Measurements from ENCODE around the gene FRMD5. TPM values are rescaled to one million over a fixed set of nuclear protein-coding genes. Genes with fewer than 3 reads are reported as not detected.
A peak's percentile ranks its signal among the peaks of the same experiment; 100 is the strongest.

The FRMD5 gene
- polyA plus RNA-seq, 1 donor from 2014 or later, result 0.30 TPM

GRCh38 chr15:44093836-44094235 lies 101.2 kb downstream of the FRMD5 start:
- no peak overlapping the region for H3K27ac Mint-ChIP-seq
- no peak overlapping the region for H3K4me3 Mint-ChIP-seq
- H3K27me3 Mint-ChIP-seq, result peaks cover 9% of the 10 kb centered on the region
- no peaks in the 10 kb centered on the region for H3K9me3 Mint-ChIP-seq
- peaks cover 0 to 2% (median 0%) of the 10 kb centered on the region in 3 donors for H3K4me1 Mint-ChIP-seq
- H3K36me3 Mint-ChIP-seq, result no peaks in the 10 kb centered on the region

GRCh38 chr15:44092221-44092620 lies 102.8 kb downstream of the FRMD5 start:
- no peak overlapping the region for H3K4me3 Mint-ChIP-seq
- H3K27ac Mint-ChIP-seq, result no peak overlapping the region
- no peaks in the 10 kb centered on the region for H3K9me3 Mint-ChIP-seq
- H3K27me3 Mint-ChIP-seq, result peaks cover 9% of the 10 kb centered on the region
- H3K36me3 Mint-ChIP-seq, result no peaks in the 10 kb centered on the region
- H3K4me1 Mint-ChIP-seq, result peaks cover 0 to 2% (median 0%) of the 10 kb centered on the region in 3 donors

- H3K36me3 Mint-ChIP-seq, result no peaks in the 10 kb centered on the region
- no peaks in the 10 kb centered on the region for H3K9me3 Mint-ChIP-seq
These were observed 107.2 kb downstream of the FRMD5 start for GRCh38 chr15:44087578-44088465.

GRCh38 chr15:44084770-44085169 lies 110.3 kb downstream of the FRMD5 start:
- Mint-ChIP-seq H3K4me1 (peaks cover 10 to 28% (median 16%) of the 10 kb centered on the region in 3 donors), H3K36me3 (no peaks in the 10 kb centered on the region), H3K27me3 (no peaks in the 10 kb centered on the region), H3K4me3 (no peak overlapping the region), H3K27ac (no peak overlapping the region), H3K9me3 (peaks cover 0 to under 1% (median 0%) of the 10 kb centered on the region in 3 donors)

More at GRCh38 chr15:44087578-44088465, 107.2 kb downstream of the FRMD5 start:
- Mint-ChIP-seq H3K27me3 (peaks cover 3% of the 10 kb centered on the region), H3K4me1 (peaks cover 10 to 18% (median 11%) of the 10 kb centered on the region in 3 donors), H3K27ac (no peak overlapping the region), H3K4me3 (no peak overlapping the region)

- H3K4me3 Mint-ChIP-seq, result no peak overlapping the region
- H3K9me3 Mint-ChIP-seq, result peaks cover 0 to 2% (median 0%) of the 10 kb centered on the region in 3 donors
- H3K27me3 Mint-ChIP-seq, result no peaks in the 10 kb centered on the region
- H3K27ac Mint-ChIP-seq, result no peak overlapping the region
- H3K4me1 Mint-ChIP-seq, result peaks cover 10 to 28% (median 16%) of the 10 kb centered on the region in 3 donors
- no peaks in the 10 kb centered on the region for H3K36me3 Mint-ChIP-seq
These were observed 110.9 kb downstream of the FRMD5 start for GRCh38 chr15:44084171-44084570.

GRCh38 chr15:44082558-44083157 lies 112.4 kb downstream of the FRMD5 start:
- Mint-ChIP-seq H3K27ac (no peak overlapping the region), H3K4me1 (peaks cover 10 to 28% (median 16%) of the 10 kb centered on the region in 3 donors), H3K27me3 (no peaks in the 10 kb centered on the region), H3K9me3 (peaks cover 3 to 4% (median 3%) of the 10 kb centered on the region in 3 donors), H3K4me3 (peak overlapping the region in 1 of 4 donors; percentile 17), H3K36me3 (no peaks in the 10 kb centered on the region)

- Mint-ChIP-seq H3K27ac (no peak overlapping the region), H3K36me3 (no peaks in the 10 kb centered on the region), H3K4me1 (peaks cover 10 to 28% (median 16%) of the 10 kb centered on the region in 3 donors), H3K9me3 (peaks cover 3 to 4% (median 3%) of the 10 kb centered on the region in 3 donors), H3K4me3 (no peak overlapping the region), H3K27me3 (peaks cover 5% of the 10 kb centered on the region)
These were observed 113.8 kb downstream of the FRMD5 start for GRCh38 chr15:44081026-44082013.

- Mint-ChIP-seq H3K4me3 (no peak overlapping the region), H3K9me3 (peaks cover 3 to 4% (median 3%) of the 10 kb centered on the region in 3 donors), H3K27me3 (peaks cover 5% of the 10 kb centered on the region), H3K4me1 (peaks cover 0 to 3% (median 0%) of the 10 kb centered on the region in 3 donors), H3K27ac (no peak overlapping the region), H3K36me3 (no peaks in the 10 kb centered on the region)
These were observed 119.5 kb downstream of the FRMD5 start for GRCh38 chr15:44075535-44075934.

GRCh38 chr15:44069489-44069888 lies 125.6 kb downstream of the FRMD5 start:
- Mint-ChIP-seq H3K27me3 (no peaks in the 10 kb centered on the region), H3K27ac (no peak overlapping the region), H3K4me1 (peaks cover 3 to 5% (median 4%) of the 10 kb centered on the region in 3 donors), H3K9me3 (no peaks in the 10 kb centered on the region), H3K36me3 (no peaks in the 10 kb centered on the region), H3K4me3 (no peak overlapping the region)

- no peak overlapping the region for H3K4me3 Mint-ChIP-seq
These were observed 126.7 kb downstream of the FRMD5 start for GRCh38 chr15:44068347-44068746.

GRCh38 chr15:44066211-44066827 lies 128.8 kb downstream of the FRMD5 start:
- Mint-ChIP-seq H3K36me3 (no peaks in the 10 kb centered on the region), H3K4me1 (peaks cover 3 to 5% (median 4%) of the 10 kb centered on the region in 3 donors), H3K27ac (no peak overlapping the region), H3K27me3 (no peaks in the 10 kb centered on the region), H3K9me3 (no peaks in the 10 kb centered on the region), H3K4me3 (no peak overlapping the region)

More at GRCh38 chr15:44068347-44068746, 126.7 kb downstream of the FRMD5 start:
- Mint-ChIP-seq H3K9me3 (no peaks in the 10 kb centered on the region), H3K27me3 (no peaks in the 10 kb centered on the region), H3K36me3 (no peaks in the 10 kb centered on the region), H3K27ac (no peak overlapping the region), H3K4me1 (peaks cover 3 to 5% (median 4%) of the 10 kb centered on the region in 3 donors)

- Mint-ChIP-seq H3K4me1 (peaks cover 3 to 5% (median 4%) of the 10 kb centered on the region in 3 donors), H3K27ac (no peak overlapping the region), H3K27me3 (no peaks in the 10 kb centered on the region), H3K36me3 (no peaks in the 10 kb centered on the region), H3K4me3 (no peak overlapping the region), H3K9me3 (no peaks in the 10 kb centered on the region)
These were observed 130.4 kb downstream of the FRMD5 start for GRCh38 chr15:44064706-44065105.

- no peaks in the 10 kb centered on the region for H3K4me1 Mint-ChIP-seq
- H3K36me3 Mint-ChIP-seq, result no peaks in the 10 kb centered on the region
- no peak overlapping the region for H3K4me3 Mint-ChIP-seq
- no peak overlapping the region for H3K27ac Mint-ChIP-seq
- H3K9me3 Mint-ChIP-seq, result peaks cover 0 to 2% (median 0%) of the 10 kb centered on the region in 3 donors
- peaks cover 8% of the 10 kb centered on the region for H3K27me3 Mint-ChIP-seq
These were observed 136.9 kb downstream of the FRMD5 start for GRCh38 chr15:44058126-44058525.

- Mint-ChIP-seq H3K27ac (no peak overlapping the region), H3K4me3 (no peak overlapping the region), H3K27me3 (peaks cover 10% of the 10 kb centered on the region), H3K36me3 (no peaks in the 10 kb centered on the region), H3K4me1 (no peaks in the 10 kb centered on the region), H3K9me3 (peaks cover 0 to 4% (median 0%) of the 10 kb centered on the region in 3 donors)
These were observed 149.4 kb downstream of the FRMD5 start for GRCh38 chr15:44045661-44046060.
